GM12892 (cell line): ENCODE results near the gene CERS6.

Experiments
- POLR2A ChIP-seq: IDR thresholded peaks from 2 replicates; pipeline ENCODE4 v1.6.1; 2011; ENCODE audit warnings: low read depth, low read length, control low read depth
- POLR2AphosphoS5 ChIP-seq: IDR thresholded peaks from 2 replicates; pipeline ENCODE4 v1.6.1; 2011; ENCODE audit warnings: low read depth, low read length, control low read depth
- TAF1 ChIP-seq: IDR thresholded peaks from 2 replicates; pipeline ENCODE4 v1.6.1; 2011; ENCODE audit warnings: low read depth, mild to moderate bottlenecking, control low read depth, low read length, borderline replicate concordance

DNA sequence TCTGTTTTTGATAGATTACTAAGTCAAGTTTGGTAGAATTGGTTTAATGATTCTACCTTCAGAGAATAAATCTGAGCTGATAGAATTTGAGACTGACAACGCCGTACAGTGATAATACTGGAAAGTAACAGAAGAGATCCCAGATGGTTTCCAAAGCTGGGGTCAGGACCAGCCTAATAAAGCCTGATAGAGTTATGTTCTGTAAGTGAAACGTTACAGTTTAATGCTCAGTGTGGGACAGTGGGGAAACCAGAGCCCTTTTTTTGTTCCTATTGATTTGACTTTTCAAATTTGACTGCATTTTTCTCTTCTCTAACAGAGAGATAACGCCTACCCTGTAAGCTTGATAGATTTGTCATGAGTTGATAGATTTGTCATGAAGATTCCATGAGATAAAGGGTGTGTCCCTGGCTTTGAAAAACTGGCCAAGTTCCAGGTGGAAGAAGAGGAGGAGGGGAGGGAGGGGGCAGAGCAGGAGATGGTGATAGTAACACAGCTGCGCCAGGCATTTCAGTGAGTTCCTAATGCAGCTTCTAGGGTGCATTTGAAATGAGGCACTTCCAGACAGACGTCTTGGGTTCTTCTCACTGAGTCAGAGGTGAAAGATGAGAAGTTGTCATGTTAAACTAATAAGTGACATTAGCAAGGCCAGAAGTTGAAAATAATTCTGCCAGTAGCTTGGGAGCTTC is 65.1 kb downstream of the CERS6 start:
- TF ChIP-seq POLR2A (no peak), TAF1 (no peak), POLR2AphosphoS5 (no peak)
